ENCODE data around the gene PASD1. TPM values are rescaled to one million over a fixed set of nuclear protein-coding genes. Genes with fewer than 3 reads are reported as not detected.

Gene PASD1
- total RNA-seq, 1 donor from 2014 or later = not detected

DNA sequence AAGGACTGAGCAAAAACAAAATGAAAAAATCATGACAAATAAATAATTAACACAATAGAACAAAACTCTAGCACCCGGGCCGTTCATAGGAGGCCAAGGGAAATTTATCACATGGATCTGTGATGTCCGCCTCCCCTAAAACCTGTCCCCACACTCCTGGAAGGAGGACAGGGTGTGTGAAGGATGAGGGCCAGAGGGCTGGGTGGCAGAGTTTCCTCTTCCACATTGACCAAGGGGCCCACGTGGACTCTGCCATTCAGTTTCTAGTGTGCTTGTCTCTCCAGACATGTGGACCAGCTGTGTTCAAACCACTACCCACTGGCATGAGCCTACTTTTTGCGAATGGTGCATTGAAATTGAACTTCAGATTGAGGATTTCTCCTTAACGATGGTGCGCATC is 138.1 kb downstream of the PASD1 start:
- peaks cover 3% of the 10 kb centered on the region for H3K4me1 Mint-ChIP-seq

GRCh38 chrX:151702026-151702714 is 138.7 kb downstream of the PASD1 start:
- Mint-ChIP-seq H3K4me3 (no peak overlapping the region), H3K27ac (no peak overlapping the region), H3K4me1 (peaks cover 3% of the 10 kb centered on the region), H3K27me3 (ENCODE audit: insufficient read depth, low read depth) (peaks cover 4% of the 10 kb centered on the region), H3K36me3 (no peaks in the 10 kb centered on the region), H3K9me3 (peaks cover 12% of the 10 kb centered on the region)
- no peaks in the 10 kb centered on the region for H3K79me2 ChIP-seq (ENCODE audit: low read depth)
- no peak overlapping the region for H3K9ac ChIP-seq
- no peak for DNase-seq (ENCODE audit: low spot score)
- H3K27ac ChIP-seq = no peak overlapping the region
- no peaks in the 10 kb centered on the region for H4K20me1 ChIP-seq (ENCODE audit: low read depth)
- no peaks in the 10 kb centered on the region for H3K36me3 ChIP-seq
- no peak overlapping the region for H2AFZ ChIP-seq (replicated peaks)
- no peaks in the 10 kb centered on the region for H3K27me3 ChIP-seq
- TF ChIP-seq CTCF (IDR thresholded peaks at IDR 0.05) (no peak), EZH2 (IDR thresholded peaks at IDR 0.05) (no peak), EZH2phosphoT487 (IDR thresholded peaks at IDR 0.05) (no peak)
- no peaks in the 10 kb centered on the region for H3K4me1 ChIP-seq
- no peaks in the 10 kb centered on the region for H3K9me3 ChIP-seq (ENCODE audit: low read depth)
- no peak overlapping the region for H3K4me2 ChIP-seq
- no peak overlapping the region for H3K4me3 ChIP-seq
- H3F3A ChIP-seq (ENCODE audit: low read depth) = no peaks in the 10 kb centered on the region

More for the DNA sequence above, 138.1 kb downstream of the PASD1 start:
- Histone ChIP-seq H3K27ac (no peak overlapping the region), H2AFZ (replicated peaks) (no peak overlapping the region), H3K9ac (no peak overlapping the region), H3F3A (ENCODE audit: low read depth) (no peaks in the 10 kb centered on the region), H3K4me3 (no peak overlapping the region), H3K27me3 (peaks cover 2% of the 10 kb centered on the region), H4K20me1 (ENCODE audit: low read depth) (no peaks in the 10 kb centered on the region), H3K79me2 (ENCODE audit: low read depth) (no peaks in the 10 kb centered on the region), H3K4me2 (no peak overlapping the region), H3K36me3 (no peaks in the 10 kb centered on the region), H3K9me3 (ENCODE audit: low read depth) (no peaks in the 10 kb centered on the region), H3K4me1 (no peaks in the 10 kb centered on the region)
- H3K9me3 Mint-ChIP-seq = peaks cover 12% of the 10 kb centered on the region
- peaks cover 6% of the 10 kb centered on the region for H3K27me3 Mint-ChIP-seq (ENCODE audit: insufficient read depth, low read depth)
- no peak overlapping the region for H3K27ac Mint-ChIP-seq
- H3K36me3 Mint-ChIP-seq = no peaks in the 10 kb centered on the region
- no peak overlapping the region for H3K4me3 Mint-ChIP-seq
- TF ChIP-seq CTCF (IDR thresholded peaks at IDR 0.05) = no peak
- TF ChIP-seq EZH2 (IDR thresholded peaks at IDR 0.05) = no peak
- no peak for TF ChIP-seq EZH2phosphoT487 (IDR thresholded peaks at IDR 0.05)
- DNase-seq (ENCODE audit: low spot score) = no peak

DNA sequence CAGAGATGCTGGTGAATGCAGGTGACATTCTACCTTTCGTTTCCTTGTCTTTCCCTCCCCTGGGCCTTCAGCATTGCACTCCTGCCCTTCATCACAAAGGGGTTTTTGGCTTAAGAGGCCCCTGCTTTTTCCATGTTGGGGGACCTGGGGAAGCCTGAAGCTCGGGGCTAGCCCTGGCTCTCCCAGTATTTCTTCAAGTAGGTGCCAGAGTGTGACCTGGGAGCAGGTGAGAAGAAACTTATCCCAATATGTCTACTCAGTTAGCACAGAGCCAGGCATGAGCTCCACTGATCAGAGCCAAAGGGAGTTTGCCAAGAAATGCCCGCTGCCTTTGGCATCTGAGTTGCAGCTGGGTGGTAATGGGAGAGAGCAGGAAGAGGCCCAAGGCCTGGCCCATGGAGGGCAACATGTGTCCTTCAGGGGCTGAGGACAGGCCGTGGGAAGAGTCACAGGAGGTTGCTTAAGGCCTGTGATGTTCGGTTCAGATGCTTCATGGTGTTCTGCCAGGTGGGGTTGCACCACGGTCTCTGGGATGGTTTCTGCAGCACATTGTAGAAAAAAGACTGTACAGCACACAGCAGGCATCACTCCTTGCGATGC is 139.4 kb downstream of the PASD1 start:
- TF ChIP-seq EZH2 (IDR thresholded peaks at IDR 0.05) = no peak
- no peak for TF ChIP-seq EZH2phosphoT487 (IDR thresholded peaks at IDR 0.05)
- TF ChIP-seq CTCF (IDR thresholded peaks at IDR 0.05) = no peak
- no peak for DNase-seq (ENCODE audit: low spot score)
- Histone ChIP-seq H3K4me3 (no peak overlapping the region), H3K4me2 (no peak overlapping the region), H3K9ac (no peak overlapping the region), H3K4me1 (no peaks in the 10 kb centered on the region), H2AFZ (replicated peaks) (no peak overlapping the region), H3K27ac (no peak overlapping the region), H3K36me3 (no peaks in the 10 kb centered on the region), H3F3A (ENCODE audit: low read depth) (no peaks in the 10 kb centered on the region), H3K27me3 (no peaks in the 10 kb centered on the region), H3K9me3 (ENCODE audit: low read depth) (no peaks in the 10 kb centered on the region), H4K20me1 (ENCODE audit: low read depth) (no peaks in the 10 kb centered on the region), H3K79me2 (ENCODE audit: low read depth) (no peaks in the 10 kb centered on the region)
- H3K4me1 Mint-ChIP-seq = peaks cover 3% of the 10 kb centered on the region
- no peak overlapping the region for H3K4me3 Mint-ChIP-seq
- H3K27ac Mint-ChIP-seq = no peak overlapping the region
- H3K27me3 Mint-ChIP-seq (ENCODE audit: insufficient read depth, low read depth) = peaks cover 4% of the 10 kb centered on the region
- H3K36me3 Mint-ChIP-seq = no peaks in the 10 kb centered on the region
- H3K9me3 Mint-ChIP-seq = peaks cover 14% of the 10 kb centered on the region

Measured in neural progenitor cell (in vitro differentiated cells).